Panc1 (cell line): ENCODE results near the gene ARFGEF3.

Experiments used
- CTCF ChIP-seq: fragments of 450-650 bp; IDR thresholded peaks from 2 replicates; pipeline ENCODE4 v1.5.1; 2017; ENCODE audit warnings: mild to moderate bottlenecking
- POLR2AphosphoS5 ChIP-seq: IDR thresholded peaks from 2 replicates; pipeline ENCODE4 v1.6.1; 2012; ENCODE audit warnings: mild to moderate bottlenecking, low read depth, low read length, moderate library complexity
- SIN3A ChIP-seq: IDR thresholded peaks from 2 replicates; pipeline ENCODE4 v1.6.1; 2012; ENCODE audit warnings: low read depth, mild to moderate bottlenecking, low read length, moderate library complexity, borderline replicate concordance; ENCODE audit not compliant: insufficient read depth
- TCF7L2 ChIP-seq: IDR thresholded peaks from 2 replicates; pipeline ENCODE4 v1.6.1; 2011; ENCODE audit warnings: mild to moderate bottlenecking, low read depth, low read length, inconsistent platforms
- TF ChIP-seq, protein P1 (sequence below), 2 experiments: IDR thresholded peaks; 2 replicates each; pipeline ENCODE4 v1.6.1; 2011 to 2012; ENCODE audit warnings: low read depth in 2 of 2, control low read depth in 1 of 2, low read length in 1 of 2, mild to moderate bottlenecking in 1 of 2, moderate library complexity in 1 of 2; ENCODE audit not compliant: insufficient read depth in 1 of 2

GRCh38 chr6:138323821-138324220 lies 162.1 kb downstream of the ARFGEF3 start:
- TF ChIP-seq CTCF (no peak), POLR2AphosphoS5 (no peak), TCF7L2 (no peak), SIN3A (no peak)
- TF ChIP-seq, protein P1, sequence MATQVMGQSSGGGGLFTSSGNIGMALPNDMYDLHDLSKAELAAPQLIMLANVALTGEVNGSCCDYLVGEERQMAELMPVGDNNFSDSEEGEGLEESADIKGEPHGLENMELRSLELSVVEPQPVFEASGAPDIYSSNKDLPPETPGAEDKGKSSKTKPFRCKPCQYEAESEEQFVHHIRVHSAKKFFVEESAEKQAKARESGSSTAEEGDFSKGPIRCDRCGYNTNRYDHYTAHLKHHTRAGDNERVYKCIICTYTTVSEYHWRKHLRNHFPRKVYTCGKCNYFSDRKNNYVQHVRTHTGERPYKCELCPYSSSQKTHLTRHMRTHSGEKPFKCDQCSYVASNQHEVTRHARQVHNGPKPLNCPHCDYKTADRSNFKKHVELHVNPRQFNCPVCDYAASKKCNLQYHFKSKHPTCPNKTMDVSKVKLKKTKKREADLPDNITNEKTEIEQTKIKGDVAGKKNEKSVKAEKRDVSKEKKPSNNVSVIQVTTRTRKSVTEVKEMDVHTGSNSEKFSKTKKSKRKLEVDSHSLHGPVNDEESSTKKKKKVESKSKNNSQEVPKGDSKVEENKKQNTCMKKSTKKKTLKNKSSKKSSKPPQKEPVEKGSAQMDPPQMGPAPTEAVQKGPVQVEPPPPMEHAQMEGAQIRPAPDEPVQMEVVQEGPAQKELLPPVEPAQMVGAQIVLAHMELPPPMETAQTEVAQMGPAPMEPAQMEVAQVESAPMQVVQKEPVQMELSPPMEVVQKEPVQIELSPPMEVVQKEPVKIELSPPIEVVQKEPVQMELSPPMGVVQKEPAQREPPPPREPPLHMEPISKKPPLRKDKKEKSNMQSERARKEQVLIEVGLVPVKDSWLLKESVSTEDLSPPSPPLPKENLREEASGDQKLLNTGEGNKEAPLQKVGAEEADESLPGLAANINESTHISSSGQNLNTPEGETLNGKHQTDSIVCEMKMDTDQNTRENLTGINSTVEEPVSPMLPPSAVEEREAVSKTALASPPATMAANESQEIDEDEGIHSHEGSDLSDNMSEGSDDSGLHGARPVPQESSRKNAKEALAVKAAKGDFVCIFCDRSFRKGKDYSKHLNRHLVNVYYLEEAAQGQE (IDR thresholded peaks at IDR 0.05; ENCODE audit: insufficient read depth in 1 of 2, low read depth in 2 of 2, low read length in 1 of 2) = no peak
